GM23248 (cell line): Measurements from ENCODE around the gene CCDC77.

ENCODE experiments used
- EZH2 ChIP-seq: fragments of 200-600 bp; sonication (generic); IDR thresholded peaks from 2 replicates; pipeline ENCODE4 v1.6.1; 2018; ENCODE audit warnings: antibody characterized with exemption, mild to moderate bottlenecking; ENCODE audit not compliant: insufficient read depth, poor library complexity, severe bottlenecking
- EZH2phosphoT487 ChIP-seq: fragments of 200-600 bp; sonication (generic); IDR thresholded peaks from 2 replicates; pipeline ENCODE4 v1.6.1; 2018; ENCODE audit warnings: antibody characterized with exemption, moderate library complexity, mild to moderate bottlenecking, low read depth; ENCODE audit not compliant: insufficient read depth

GRCh38 chr12:479161-479560 is 77.7 kb downstream of the CCDC77 start:
- no peak for TF ChIP-seq EZH2
- TF ChIP-seq EZH2phosphoT487: no peak
